ENCODE measurements around the gene MACO1. TPM values are rescaled to one million over a fixed set of nuclear protein-coding genes. Genes with fewer than 3 reads are reported as not detected.

The MACO1 gene
- total RNA-seq, 1 donor from 2014 or later, result 7.9 TPM

DNA sequence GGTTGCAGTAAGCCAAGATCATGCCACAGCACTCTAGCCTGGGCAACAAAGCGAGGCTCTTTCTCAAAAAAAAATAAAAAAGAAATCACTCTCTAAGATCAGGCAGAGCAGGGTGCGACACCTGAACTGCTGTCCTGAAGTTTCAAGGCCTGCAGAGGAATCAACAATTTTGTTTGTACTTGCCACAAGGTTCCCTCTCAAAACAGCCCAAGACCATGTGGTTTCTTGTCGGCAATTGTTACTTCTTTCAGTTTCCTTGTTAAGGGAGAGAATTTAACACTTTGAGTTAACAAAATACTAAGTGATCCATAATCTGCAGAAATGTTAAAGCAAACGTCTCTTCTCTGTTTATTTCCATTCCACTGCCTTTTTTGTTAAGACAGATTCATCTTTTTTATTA, 36.5 kb downstream of the MACO1 start:
- no peak for DNase-seq (ENCODE audit: low read depth)
- TF ChIP-seq CTCF (conservative IDR thresholded peaks at IDR 0.05; ENCODE audit: low read depth, low read length), result no peak
- no peak overlapping the region for H3K4me3 ChIP-seq (ENCODE audit: low read depth, low read length)

DNA sequence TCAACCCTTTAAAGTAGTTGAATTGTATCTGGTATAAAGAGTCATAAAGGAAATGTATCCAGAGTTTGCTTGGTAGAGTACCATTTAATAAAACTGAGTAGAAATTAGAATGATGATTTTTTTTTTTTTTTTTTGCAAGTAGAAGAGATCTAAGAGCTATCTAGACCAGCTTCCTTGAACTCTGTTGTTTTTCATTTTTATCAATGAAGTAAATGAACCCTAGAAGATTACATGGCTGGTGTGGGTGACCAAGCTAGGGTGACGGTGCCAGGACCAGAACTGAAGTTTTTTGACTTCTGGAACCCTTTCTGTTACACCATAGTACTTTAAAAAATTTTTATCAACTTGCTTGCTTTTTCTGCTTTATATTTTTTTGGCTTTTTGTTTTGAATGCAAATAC, 36.9 kb downstream of the MACO1 start:
- no peak overlapping the region for H3K4me3 ChIP-seq (ENCODE audit: low read depth, low read length)
- no peak for DNase-seq (ENCODE audit: low read depth)
- no peak for TF ChIP-seq CTCF (conservative IDR thresholded peaks at IDR 0.05; ENCODE audit: low read depth, low read length)

- no peak overlapping the region for H3K4me3 ChIP-seq (ENCODE audit: low read depth, low read length)
- DNase-seq (ENCODE audit: low read depth), result no peak
- TF ChIP-seq CTCF (conservative IDR thresholded peaks at IDR 0.05; ENCODE audit: low read depth, low read length), result no peak
These were observed 37.3 kb downstream of the MACO1 start for GRCh38 chr1:25468033-25468432.

- no peak overlapping the region for H3K4me3 ChIP-seq (ENCODE audit: low read depth, low read length)
- TF ChIP-seq CTCF (conservative IDR thresholded peaks at IDR 0.05; ENCODE audit: low read depth, low read length), result no peak
- no peak for DNase-seq (ENCODE audit: low read depth)
These were observed 38.5 kb downstream of the MACO1 start for GRCh38 chr1:25469177-25469576.

- TF ChIP-seq CTCF (conservative IDR thresholded peaks at IDR 0.05; ENCODE audit: low read depth, low read length), result no peak
- H3K4me3 ChIP-seq (ENCODE audit: low read depth, low read length), result no peak overlapping the region
- DNase-seq (ENCODE audit: low read depth), result no peak
These were observed 41.8 kb downstream of the MACO1 start for GRCh38 chr1:25472471-25472870.

- DNase-seq (ENCODE audit: low read depth), result no peak
- no peak overlapping the region for H3K4me3 ChIP-seq (ENCODE audit: low read depth, low read length)
- TF ChIP-seq CTCF (conservative IDR thresholded peaks at IDR 0.05; ENCODE audit: low read depth, low read length), result no peak
These were observed 43.0 kb downstream of the MACO1 start for GRCh38 chr1:25473653-25474225.

DNA sequence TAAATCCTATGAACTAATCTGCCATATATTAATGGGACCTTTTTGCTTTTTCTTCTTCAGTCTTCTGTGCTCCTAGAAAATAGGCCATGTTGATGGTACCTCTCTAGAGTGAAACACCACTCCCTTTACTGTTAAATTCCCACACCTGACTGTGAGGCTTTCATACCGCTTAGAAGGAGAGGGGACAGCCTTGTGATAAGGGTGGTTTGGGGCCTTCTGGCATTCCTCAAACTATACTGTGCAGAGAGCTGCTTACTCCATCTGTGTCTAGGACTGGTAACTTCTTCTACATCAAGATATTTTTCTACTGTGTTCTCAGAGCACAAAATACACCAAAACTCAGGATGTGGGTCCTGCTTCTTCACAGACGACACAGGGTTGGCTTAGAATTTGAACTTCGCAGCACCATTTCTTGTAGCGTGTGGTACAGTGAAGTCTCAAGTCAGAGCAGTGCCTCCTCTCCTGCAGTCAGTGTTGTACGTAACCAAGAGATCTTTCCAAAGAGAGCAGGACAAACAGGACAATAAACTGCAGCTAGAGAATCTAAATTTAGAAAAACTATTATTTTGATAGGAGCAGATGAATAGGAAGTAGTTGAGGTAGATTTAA, 43.8 kb downstream of the MACO1 start:
- no peak for DNase-seq (ENCODE audit: low read depth)
- H3K4me3 ChIP-seq (ENCODE audit: low read depth, low read length), result no peak overlapping the region
- no peak for TF ChIP-seq CTCF (conservative IDR thresholded peaks at IDR 0.05; ENCODE audit: low read depth, low read length)

All from epithelial cell of proximal tubule (primary cell).